ENCODE measurements around the gene CBL.
A peak's percentile ranks its signal among the peaks of the same experiment; 100 is the strongest.

The CBL gene

DNA sequence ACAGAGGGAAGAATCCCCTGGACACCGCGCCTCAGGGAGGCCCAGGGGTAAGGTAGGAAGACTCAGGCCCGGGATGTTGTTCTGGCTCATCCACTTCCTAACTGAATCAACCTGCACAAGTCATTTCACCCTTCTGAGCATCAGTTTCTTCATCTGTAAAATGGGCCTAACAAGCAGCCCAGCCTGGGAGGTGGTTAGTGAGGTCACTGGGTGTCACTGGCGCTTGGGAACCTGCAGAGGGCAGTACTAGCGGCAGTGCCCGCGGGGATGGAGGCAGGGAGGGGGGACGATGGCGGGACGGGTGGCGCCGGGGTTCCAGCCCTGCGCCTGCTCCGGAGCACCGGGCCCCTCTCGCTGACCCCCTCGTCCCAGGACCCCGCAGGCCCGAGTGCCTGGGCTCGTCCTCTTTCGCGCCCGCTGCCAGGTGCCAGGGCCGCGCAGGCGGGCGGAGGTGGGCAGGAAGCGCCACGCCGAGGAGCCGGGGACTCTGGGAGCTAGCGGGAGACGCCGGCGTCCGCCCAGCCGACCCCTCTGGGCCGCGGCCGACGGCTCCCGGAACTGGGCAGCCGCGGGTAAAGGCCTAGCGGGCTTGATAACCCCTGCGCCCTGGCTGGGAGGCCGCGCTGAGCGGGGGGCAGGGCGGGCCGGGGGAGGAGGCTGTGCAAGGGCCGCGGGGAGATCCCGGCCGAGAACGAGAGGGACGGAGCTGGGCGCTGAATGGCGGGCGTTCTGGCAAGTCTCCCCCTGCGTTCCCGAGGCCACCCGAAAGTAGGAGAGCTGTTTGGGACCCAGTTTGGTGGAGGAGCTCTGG is 37.5 kb upstream of the CBL start, which contains the start of gene NLRX1:
Gene NLRX1 (plus strand): TSS at position 255 of the 811 bp plus-strand sequence. CDS start 2,679 bp downstream, outside the sequence.
- Histone ChIP-seq H3K9me3 (ENCODE audit: insufficient read depth, low read depth, low read length) (no peaks in the 10 kb centered on the region), H3K4me1 (ENCODE audit: insufficient read depth, low read length, poor library complexity, severe bottlenecking) (peaks cover 25% of the 10 kb centered on the region), H3K36me3 (ENCODE audit: insufficient read depth, low read length) (no peaks in the 10 kb centered on the region), H4K20me1 (ENCODE audit: insufficient read depth, low read length, poor library complexity, severe bottlenecking) (no peaks in the 10 kb centered on the region), H3K9me2 (replicated peaks; ENCODE audit: low read depth, low read length) (no peaks in the 10 kb centered on the region), H3F3A (ENCODE audit: low read depth) (no peaks in the 10 kb centered on the region), H3K4me2 (ENCODE audit: low read depth, low read length, poor library complexity, severe bottlenecking) (peak within 1 kb of the TSS; percentile 85), H3K79me2 (ENCODE audit: insufficient read depth, low read length) (peaks cover 12% of the 10 kb centered on the region; the same call in 1 of the 2 replicates), H2AFZ (ENCODE audit: low read length) (peak within 1 kb of the TSS; percentile 92), H3K4me3 (ENCODE audit: low read length, poor library complexity, severe bottlenecking) (peak within 1 kb of the TSS; percentile 86), H3K9ac (ENCODE audit: low read depth, low read length, poor library complexity, severe bottlenecking) (peak within 1 kb of the TSS; percentile 96), H3K27me3 (ENCODE audit: insufficient read depth, low read length, poor library complexity, severe bottlenecking) (no peaks in the 10 kb centered on the region)
- TF ChIP-seq EZH2phosphoT487 (IDR thresholded peaks at IDR 0.05; ENCODE audit: borderline replicate concordance), result no peak
- TF ChIP-seq, protein P1, sequence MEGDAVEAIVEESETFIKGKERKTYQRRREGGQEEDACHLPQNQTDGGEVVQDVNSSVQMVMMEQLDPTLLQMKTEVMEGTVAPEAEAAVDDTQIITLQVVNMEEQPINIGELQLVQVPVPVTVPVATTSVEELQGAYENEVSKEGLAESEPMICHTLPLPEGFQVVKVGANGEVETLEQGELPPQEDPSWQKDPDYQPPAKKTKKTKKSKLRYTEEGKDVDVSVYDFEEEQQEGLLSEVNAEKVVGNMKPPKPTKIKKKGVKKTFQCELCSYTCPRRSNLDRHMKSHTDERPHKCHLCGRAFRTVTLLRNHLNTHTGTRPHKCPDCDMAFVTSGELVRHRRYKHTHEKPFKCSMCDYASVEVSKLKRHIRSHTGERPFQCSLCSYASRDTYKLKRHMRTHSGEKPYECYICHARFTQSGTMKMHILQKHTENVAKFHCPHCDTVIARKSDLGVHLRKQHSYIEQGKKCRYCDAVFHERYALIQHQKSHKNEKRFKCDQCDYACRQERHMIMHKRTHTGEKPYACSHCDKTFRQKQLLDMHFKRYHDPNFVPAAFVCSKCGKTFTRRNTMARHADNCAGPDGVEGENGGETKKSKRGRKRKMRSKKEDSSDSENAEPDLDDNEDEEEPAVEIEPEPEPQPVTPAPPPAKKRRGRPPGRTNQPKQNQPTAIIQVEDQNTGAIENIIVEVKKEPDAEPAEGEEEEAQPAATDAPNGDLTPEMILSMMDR (conservative IDR thresholded peaks at IDR 0.05; ENCODE audit: low read length), result peak; percentile 83

DNA sequence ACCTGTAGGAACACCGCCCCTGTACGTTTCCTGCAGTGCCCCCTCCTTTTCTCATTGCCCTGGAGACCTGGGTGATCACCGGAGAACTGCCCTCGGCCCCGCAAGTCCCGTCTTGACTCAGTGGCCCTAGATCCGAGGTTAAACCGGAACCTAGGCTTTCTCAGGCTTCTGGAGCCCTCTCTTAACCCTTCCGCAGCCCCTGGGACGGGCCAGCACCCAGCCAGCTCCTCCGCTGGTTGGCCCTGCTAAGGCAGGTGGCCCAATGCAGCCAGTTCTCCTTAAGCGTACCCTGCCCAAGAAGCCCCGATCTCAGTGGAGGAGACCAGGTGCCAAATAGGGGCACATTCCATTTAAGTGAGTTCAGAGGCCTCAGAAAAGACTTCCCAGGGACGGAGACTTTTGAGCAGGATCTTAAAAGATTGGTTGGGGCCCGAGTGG is 36.8 kb upstream of the CBL start:
- Histone ChIP-seq H3K4me2 (ENCODE audit: low read depth, low read length, poor library complexity, severe bottlenecking) (peak overlapping the region; percentile 85), H3K4me1 (ENCODE audit: insufficient read depth, low read length, poor library complexity, severe bottlenecking) (peaks cover 25% of the 10 kb centered on the region), H3K9me2 (replicated peaks; ENCODE audit: low read depth, low read length) (no peaks in the 10 kb centered on the region), H3K36me3 (ENCODE audit: insufficient read depth, low read length) (no peaks in the 10 kb centered on the region), H3K9ac (ENCODE audit: low read depth, low read length, poor library complexity, severe bottlenecking) (peak overlapping the region; percentile 96), H3K9me3 (ENCODE audit: insufficient read depth, low read depth, low read length) (no peaks in the 10 kb centered on the region), H3K79me2 (ENCODE audit: insufficient read depth, low read length) (peaks cover 12% of the 10 kb centered on the region; the same call in 1 of the 2 replicates), H3K27me3 (ENCODE audit: insufficient read depth, low read length, poor library complexity, severe bottlenecking) (no peaks in the 10 kb centered on the region), H3F3A (ENCODE audit: low read depth) (no peaks in the 10 kb centered on the region), H2AFZ (ENCODE audit: low read length) (peak overlapping the region; percentile 92), H4K20me1 (ENCODE audit: insufficient read depth, low read length, poor library complexity, severe bottlenecking) (no peaks in the 10 kb centered on the region), H3K4me3 (ENCODE audit: low read length, poor library complexity, severe bottlenecking) (peak overlapping the region; percentile 86)
- TF ChIP-seq, protein P1 (conservative IDR thresholded peaks at IDR 0.05; ENCODE audit: low read length), result no peak
- no peak for TF ChIP-seq EZH2phosphoT487 (IDR thresholded peaks at IDR 0.05; ENCODE audit: borderline replicate concordance)

DNA sequence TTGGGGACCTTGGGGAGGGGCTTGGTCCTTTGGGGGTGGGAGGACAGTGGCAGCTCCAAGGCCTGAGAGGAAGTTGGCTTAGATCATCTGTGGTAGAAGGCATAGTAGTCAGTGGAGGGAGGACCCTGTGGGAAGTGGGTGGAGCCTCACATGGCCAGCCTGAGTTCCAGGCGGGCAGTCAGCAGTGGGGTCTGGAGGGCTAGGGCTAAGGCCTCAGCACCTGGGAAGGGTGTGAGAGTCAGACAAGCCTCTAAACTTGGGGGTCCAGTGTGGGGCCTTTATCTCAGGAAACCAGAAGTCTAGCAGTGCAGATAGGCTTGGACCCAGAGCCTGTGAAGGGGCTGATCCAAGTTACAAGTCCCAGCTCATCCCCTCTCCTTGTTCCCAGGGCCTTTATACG is 33.6 kb upstream of the CBL start:
- H3K9me3 ChIP-seq (ENCODE audit: insufficient read depth, low read depth, low read length), result no peaks in the 10 kb centered on the region
- H3K4me1 ChIP-seq (ENCODE audit: insufficient read depth, low read length, poor library complexity, severe bottlenecking), result peaks cover 43% of the 10 kb centered on the region
- H4K20me1 ChIP-seq (ENCODE audit: insufficient read depth, low read length, poor library complexity, severe bottlenecking), result no peaks in the 10 kb centered on the region
- no peaks in the 10 kb centered on the region for H3F3A ChIP-seq (ENCODE audit: low read depth)
- peaks cover 17% of the 10 kb centered on the region; the same call in 1 of the 2 replicates for H3K79me2 ChIP-seq (ENCODE audit: insufficient read depth, low read length)
- no peaks in the 10 kb centered on the region for H3K36me3 ChIP-seq (ENCODE audit: insufficient read depth, low read length)
- H3K4me3 ChIP-seq (ENCODE audit: low read length, poor library complexity, severe bottlenecking), result no peak overlapping the region
- peak overlapping the region; percentile 44 for H3K4me2 ChIP-seq (ENCODE audit: low read depth, low read length, poor library complexity, severe bottlenecking)
- TF ChIP-seq, protein P1 (conservative IDR thresholded peaks at IDR 0.05; ENCODE audit: low read length), result no peak
- no peak for TF ChIP-seq EZH2phosphoT487 (IDR thresholded peaks at IDR 0.05; ENCODE audit: borderline replicate concordance)
- H3K9me2 ChIP-seq (replicated peaks; ENCODE audit: low read depth, low read length), result no peaks in the 10 kb centered on the region
- no peak overlapping the region for H3K9ac ChIP-seq (ENCODE audit: low read depth, low read length, poor library complexity, severe bottlenecking)
- H2AFZ ChIP-seq (ENCODE audit: low read length), result no peak overlapping the region
- no peaks in the 10 kb centered on the region for H3K27me3 ChIP-seq (ENCODE audit: insufficient read depth, low read length, poor library complexity, severe bottlenecking)
